Endometrial microvascular endothelial cells (primary cell): ENCODE data around the gene ELMO3. TPM values are rescaled to one million over a fixed set of nuclear protein-coding genes. Genes with fewer than 3 reads are reported as not detected.

Experiments
- in situ Hi-C: cut with HindIII; loops from 2 replicates; pipeline ENCODE4 v1.10.0; 2017; ENCODE audit warnings: low sequenced_read_pairs, low pct_unique_long_range_greater_than_20kb; ENCODE audit errors: inconsistent ontology term
- total RNA-seq: library from RNA; depleted of rRNA; stranded (reverse); fragments of >200 nt; gene quantifications from one replicate; pipeline ENCODE4 v1.2.3, GENCODE V29; 2015; ENCODE audit errors: inconsistent ontology term

ELMO3 gene
- total RNA-seq, 1 donor from 2014 or later = 0.37 TPM

DNA sequence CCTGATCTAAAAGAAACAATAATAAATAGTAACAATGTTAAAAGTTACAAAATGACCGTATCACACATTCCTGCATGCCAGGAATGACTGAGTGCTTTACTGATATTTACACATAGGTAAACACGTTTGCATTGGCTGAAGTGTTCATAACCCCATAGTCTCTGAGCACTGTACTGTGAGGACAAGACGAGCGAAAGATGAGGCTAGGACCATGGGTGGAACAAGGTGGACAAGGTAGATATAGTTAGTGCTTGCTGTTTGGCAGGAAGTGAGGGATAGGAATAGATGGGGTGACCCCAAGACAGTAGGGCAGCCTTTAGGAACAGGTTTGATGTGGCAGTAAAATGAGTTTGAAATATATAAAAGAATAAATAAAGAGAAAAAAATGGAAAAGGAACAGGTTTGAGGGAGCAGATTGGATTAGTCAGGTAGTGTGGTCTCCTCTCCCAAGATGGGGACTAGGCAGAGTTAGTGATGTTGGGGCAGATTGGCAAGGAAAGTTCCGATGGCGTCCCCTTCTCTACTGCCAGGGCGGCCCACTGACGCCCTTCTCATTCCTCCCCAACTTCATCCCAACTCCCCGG, 7.4 kb upstream of the ELMO3 start:
- in situ Hi-C loops = no loop called here

- in situ Hi-C loops = no loop called here
These were observed 6.8 kb upstream of the ELMO3 start, which contains the start of gene E2F4 for GRCh38 chr16:67191995-67192681. Gene E2F4, plus strand, starts transcription at chr16:67192155. Its CDS starts 73 bp downstream, at chr16:67192228.

- in situ Hi-C loops = no loop called here
These were observed 6.1 kb upstream of the ELMO3 start for GRCh38 chr16:67192781-67193361.

- in situ Hi-C loops = no loop called here
These were observed 5.4 kb upstream of the ELMO3 start for GRCh38 chr16:67193536-67193935.

DNA sequence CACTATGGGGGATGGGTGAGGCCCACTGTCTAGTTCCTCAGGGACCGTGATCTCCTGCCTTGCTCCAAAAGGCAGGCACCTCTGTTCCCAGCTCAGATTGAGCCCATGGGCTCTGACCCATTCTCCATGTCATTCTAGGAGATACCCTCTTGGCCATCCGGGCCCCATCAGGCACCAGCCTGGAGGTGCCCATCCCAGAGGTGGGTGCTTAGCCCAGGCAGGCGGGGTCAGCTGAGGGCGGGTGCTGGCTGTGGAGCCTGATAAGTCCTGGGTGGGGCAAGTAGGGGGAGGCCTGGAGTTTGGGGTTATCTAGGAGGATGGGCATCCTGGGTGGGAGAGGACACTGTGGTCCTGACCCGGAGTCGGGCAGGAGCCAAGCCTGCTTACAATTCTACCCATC, 4.7 kb upstream of the ELMO3 start:
- in situ Hi-C loops = no loop called here

- in situ Hi-C loops = no loop called here
These were observed 3.3 kb upstream of the ELMO3 start for GRCh38 chr16:67195676-67196075.

GRCh38 chr16:67196881-67197280, 2.0 kb upstream of the ELMO3 start:
- in situ Hi-C loops = no loop called here

GRCh38 chr16:67197704-67198103, 1.2 kb upstream of the ELMO3 start:
- in situ Hi-C loops = no loop called here

DNA sequence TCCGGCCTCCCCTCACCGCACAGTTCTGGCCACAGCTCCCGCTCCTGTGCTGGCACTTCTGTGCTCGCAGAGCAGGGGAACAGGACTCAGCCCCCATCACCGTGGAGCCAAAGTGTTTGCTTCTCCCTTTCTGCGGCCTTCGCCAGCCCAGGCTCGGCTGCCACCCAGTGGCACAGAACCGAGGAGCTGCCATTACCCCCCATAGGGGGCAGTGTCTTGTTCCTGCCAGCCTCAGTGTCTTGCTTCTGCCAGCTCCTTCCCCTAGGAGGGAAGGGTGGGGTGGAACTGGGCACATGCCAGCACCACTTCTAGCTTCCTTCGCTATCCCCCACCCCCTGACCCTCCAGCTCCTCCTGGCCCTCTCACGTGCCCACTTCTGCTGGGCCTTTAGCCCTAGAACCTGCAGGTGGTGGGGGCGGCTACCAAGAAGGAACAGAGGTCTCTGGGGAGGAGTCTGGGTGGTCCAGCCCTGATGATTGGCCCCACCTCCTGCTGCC, 645 bp upstream of the ELMO3 start:
- in situ Hi-C loops = no loop called here

- in situ Hi-C loops = no loop called here
These were observed 872 bp downstream of the ELMO3 start for GRCh38 chr16:67199808-67200198.

DNA sequence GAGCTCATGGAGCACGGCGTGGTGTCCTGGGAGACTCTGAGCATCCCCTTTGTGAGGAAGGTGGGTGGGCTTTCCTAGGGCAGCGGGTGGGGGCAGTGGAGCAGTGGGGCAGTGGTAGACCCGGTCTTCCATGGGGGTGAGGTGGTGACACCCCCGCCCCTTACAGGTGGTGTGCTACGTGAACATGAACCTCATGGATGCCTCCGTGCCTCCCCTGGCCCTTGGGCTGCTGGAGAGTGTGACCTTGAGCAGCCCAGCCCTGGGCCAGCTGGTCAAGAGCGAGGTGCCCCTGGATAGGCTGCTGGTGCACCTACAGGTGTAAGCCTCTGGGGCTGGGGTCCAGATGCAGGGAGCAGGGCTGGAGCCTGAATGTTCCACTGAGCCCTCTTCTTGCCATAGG, 1.6 kb downstream of the ELMO3 start:
- in situ Hi-C loops = no loop called here

DNA sequence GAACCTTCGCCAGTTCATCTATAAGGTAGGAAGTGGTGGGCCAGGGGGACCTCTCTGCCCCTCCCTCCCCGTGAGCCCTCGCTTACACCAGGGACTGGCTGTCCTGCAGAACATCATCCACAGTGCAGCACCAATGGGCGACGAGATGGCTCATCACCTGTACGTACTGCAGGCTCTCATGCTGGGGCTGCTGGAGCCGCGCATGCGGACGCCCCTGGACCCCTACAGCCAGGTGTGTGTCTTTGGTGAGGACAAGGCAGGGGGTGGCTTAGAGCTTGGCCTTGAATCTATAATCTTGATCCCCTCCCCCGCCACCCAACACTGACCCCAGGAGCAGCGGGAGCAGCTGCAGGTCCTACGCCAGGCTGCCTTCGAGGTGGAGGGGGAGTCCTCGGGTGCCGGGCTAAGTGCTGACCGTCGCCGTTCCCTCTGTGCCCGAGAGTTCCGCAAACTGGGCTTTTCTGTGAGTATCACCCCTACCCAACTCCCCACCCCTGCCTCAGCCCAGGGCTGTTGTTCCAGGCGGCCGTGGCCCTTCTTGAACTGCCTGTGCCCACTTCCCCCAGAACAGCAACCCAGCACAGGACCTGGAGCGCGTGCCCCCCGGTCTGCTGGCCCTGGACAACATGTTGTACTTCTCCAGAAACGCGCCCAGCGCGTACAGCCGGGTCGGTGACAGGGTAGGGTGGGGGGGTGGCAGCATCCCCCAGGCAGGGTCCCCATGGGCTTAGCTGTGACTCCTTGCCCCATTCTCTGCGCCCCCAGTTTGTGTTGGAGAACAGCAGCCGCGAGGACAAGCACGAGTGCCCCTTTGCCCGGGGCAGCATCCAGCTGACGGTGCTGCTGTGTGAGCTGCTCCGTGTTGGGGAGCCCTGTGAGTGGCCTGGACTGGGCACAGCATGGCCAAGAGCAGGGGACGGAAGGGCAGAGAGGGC, 2.7 kb downstream of the ELMO3 start:
- in situ Hi-C loops = no loop called here

DNA sequence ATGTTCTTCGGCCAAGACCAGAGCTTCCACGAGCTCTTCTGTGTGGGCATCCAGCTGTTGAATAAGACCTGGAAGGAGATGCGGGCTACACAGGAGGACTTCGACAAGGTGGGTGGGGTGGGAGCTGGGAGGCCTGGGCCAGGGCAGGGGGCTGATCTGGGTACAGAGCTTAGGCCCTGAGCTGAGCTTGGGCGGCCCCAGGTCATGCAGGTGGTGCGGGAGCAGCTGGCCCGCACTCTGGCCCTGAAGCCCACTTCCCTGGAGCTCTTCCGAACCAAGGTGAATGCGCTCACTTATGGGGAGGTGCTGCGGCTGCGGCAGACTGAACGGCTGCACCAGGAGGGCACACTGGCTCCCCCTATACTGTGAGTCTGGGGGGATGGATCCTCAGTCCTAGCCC, 3.5 kb downstream of the ELMO3 start:
- in situ Hi-C loops = no loop called here

GRCh38 chr16:67202956-67203493, 4.1 kb downstream of the ELMO3 start:
- in situ Hi-C loops = no loop called here

DNA sequence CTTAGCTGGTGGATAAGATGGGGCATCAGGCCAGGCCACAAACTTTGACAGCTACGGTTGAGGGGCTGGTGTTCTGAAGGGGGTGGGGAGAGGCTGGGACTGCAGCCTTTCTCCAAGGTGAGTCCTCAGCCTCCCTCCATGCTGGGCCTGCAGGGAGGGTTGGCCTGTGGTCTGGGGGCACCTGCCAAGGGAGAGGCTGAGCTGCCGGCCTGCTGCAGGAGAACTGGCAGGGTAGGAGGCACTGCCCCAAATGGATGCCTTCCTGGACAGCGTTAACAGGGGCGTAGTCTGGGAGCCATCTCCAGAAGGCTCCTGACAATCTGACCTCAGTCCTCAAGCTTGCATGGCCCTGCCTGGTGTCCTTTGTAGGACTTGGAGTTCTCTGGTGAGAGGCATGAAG, 5.1 kb downstream of the ELMO3 start:
- in situ Hi-C loops = no loop called here

GRCh38 chr16:67206129-67206837, 7.4 kb downstream of the ELMO3 start:
- in situ Hi-C loops = no loop called here

DNA sequence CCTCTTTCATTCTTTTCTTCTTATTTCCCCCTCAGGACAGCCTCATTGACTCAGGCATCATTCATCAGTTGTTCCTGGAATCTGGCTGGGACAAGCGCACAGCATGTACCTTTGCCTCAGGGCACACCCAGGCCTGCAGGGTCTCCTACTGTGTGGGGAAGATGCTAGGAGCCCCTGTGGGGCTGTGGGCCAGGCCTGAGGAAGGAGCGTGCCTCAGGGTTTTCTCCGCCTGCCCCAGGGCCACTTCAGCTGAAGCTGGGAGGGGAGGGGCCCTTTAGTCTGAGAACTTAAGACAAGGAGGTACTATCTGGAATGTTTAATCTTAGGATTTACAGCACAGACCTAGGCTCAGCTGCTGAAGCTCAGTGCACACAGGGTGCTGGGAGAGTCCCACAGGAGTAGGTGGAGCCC, 7.9 kb downstream of the ELMO3 start:
- in situ Hi-C loops = no loop called here

- in situ Hi-C loops = no loop called here
These were observed 8.5 kb downstream of the ELMO3 start for GRCh38 chr16:67207249-67208091.
